Femur (tissue), 1 donor: ENCODE measurements around the gene DNM1.

ENCODE experiments used
- DNase-seq: peaks from one replicate; pipeline ENCODE4 v3.0.0-alpha.2; 2017

The DNM1 gene

DNA sequence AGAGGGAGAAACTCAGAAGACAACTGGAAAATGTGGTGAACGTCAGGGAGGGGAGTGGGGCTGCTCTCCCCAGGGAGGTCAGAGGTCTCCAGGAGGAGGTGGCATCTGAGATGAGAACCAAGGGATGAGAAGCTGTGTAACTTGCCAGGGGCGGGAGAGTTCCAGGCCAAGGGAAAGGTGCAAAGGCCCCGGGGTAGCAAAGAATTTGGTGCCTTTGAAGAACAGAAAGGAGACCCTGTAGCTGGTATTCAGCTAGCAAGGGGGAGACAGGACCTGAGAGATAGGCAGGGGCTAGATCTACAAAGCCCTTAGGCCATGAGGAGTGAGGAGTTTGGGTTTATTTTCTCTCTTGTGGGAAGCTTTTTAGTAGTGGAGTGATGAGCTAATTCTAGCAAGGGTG, 3.3 kb downstream of the DNM1 start:
- DNase-seq: no peak

DNA sequence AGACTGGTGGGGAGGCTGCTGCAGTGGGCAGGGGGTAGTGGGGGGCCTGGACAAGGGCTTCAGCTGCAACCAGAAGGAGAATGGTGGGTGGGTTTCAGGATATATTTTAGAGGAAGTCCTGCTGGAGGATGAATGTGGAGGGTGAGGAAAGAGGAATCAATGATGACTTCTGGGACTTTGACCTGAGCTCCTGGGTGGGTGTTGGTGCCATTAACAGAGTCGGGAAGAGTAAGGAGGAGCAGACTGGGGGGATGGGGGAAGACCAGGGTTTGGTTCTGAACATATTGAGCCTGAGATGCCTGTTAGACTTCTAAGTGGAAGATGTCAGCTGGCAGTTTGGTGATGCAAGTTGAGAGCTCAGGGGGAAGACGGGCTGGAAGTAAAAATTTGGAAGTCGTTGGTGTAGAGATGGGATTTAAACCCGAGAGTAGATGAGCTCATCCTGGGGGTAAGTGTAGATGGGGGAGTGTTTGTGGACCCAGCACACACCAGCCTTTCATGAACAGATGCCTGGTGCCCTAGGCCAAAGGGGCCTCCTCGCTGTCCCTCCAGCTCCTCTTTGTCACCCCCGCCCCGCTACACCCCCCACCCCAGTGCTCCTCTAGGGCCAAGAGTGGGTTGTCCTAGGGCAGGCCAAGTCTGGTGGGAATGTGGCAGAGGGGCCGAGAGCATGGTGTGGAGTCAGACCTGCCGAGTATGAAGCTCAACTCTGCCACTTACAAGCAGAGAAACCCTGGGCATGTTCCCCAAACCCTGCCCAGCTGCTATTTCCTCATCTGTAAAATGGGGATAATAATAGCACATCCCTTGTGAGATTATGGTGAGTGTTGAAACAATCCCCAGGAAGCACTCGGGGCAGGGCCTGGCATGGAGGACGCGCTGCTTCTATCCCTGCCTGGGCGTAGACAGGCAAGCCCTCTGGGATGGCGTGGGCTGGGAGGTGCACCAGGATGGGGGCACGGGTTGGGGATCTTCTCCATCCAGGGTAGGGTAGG, 4.0 kb downstream of the DNM1 start:
- no peak for DNase-seq

DNA sequence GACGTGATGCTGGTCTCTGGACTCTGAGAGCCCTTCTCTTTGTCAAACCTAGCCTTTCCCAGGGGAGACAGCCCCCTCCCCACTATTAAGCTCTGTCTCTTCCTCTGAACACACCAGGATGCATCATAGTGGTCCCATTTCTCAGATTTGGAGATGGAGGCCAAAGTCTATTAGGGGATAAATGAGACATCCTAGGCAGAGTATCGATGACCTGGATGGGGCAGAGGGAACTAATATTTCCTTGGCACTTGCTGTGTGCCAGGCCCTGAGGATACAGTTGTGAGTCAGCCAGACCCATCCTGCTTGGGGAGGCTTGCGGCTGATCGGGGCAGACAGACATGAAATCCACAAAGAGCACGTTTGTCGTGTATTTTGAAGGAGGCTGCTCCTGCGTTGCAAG, 5.2 kb downstream of the DNM1 start:
- DNase-seq: no peak

DNA sequence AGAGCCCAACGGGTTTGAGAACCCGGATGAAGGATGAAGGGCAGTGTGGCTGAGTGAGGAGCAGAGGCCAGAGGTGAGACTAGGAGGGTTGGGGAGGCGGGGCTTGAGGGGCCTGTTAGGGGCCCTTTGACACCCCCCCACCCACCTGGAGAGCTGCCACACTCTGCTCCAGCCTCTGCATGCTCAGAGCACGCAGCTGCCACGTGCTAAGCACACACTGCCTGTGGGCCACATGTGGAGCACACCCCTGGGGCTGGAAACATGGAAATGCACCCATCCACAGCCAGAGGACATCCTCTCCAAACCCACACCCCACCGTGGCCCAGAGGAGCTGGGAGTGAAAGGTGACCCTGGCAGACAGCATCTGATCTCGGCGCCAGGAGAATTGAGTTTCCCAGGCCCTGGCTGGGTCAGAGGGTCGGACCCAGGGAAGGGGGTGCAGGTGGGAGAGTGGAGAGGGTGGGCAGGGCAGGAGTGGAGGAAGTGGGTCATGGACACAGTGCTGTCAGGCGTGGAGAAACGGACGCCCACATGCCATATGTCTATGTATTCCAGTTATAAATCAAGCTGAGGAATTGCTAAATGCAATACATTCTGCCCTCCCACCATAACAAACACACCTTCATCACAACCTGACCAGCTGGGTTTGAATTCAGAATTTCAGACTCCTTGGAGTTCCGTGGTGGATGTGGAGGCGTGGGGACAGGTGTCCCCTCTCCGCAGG, 5.9 kb downstream of the DNM1 start:
- no peak for DNase-seq

DNA sequence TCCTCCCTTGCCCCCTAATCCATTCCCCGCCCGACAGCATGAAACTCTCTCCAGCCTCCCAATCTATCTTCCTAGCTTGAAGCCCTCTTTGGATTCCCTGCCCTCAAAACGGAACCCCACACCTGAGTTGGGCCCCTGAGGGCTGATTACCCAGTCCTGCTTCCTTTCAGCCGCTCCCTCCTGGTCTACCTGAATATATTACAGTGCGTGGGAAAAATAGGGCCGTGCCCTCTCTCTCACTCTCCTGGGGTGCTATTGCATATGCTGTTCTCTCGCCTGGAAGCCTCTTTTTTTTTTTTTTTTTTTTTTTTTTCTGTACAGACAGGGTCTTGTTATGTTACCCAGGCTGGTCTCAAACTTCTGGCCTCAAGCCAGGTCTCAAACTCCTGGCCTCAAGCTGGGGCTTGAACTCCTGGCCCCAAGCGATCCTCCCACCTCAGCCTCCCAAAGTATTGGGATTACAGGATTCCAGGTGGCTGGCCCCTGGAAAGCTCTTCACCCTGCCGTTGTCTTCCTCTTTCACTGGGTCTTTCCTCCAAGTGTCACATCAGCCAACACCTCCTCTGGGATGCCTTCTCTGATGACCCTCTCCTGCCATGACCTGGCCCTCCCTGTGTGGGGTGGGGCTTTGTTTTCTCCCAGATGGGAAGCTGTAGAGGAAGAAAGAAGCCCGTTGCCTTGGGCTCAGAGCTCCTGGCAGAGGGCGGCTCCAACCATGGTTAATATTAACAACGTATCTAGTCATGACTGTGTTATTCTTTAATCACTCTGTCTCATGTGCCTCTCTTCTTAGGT, 8.2 kb downstream of the DNM1 start:
- no peak for DNase-seq

DNA sequence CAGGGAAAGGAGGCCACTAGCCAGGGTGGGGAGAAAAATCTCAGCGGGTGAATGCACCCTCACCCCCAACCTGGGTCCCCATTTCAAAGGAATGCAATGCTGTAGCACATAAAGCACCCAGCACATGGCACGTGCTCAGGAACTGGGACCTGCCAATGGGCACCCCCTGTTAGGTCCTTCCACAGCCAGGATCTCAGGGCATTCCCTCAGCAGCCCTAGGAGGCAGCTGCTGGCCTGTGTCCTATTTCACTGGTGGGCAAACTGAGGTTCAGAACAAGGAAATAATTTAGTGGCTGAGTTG, 8.8 kb downstream of the DNM1 start:
- no peak for DNase-seq

DNA sequence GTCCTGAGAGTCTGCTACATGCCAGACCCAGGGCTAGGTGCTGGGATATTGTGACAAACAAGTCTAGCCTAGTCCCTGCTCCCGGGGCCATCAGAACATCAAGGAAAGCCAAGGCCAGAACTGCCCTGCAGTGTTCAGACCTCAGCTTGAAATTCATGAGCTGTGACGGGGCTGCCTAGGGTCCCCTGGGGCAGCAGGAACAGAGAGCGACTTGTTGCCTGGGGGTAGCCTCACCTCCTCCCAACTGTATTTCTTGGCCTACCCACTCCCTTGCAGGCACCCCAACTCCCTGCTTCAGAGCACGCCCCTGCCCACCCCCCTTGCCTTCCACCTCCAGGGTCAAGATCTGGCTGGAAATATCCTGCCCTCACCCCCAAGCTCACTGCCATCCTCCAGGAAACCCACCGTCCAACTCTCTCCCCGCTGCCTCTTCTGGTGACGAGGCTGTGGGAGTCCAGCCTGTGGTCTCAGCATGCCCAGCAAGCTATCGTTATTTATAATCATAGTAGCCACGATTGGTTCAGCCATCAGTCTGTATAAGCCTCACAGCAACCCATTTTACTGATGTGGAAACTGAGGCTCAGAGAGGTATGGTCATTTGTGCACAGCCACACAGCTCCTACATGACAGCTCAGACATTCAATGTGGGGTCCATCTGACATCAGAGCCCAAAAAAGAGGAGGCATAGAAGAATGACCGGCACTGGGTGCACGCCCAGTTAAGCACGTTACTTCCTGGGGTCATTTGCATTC, 10.7 kb downstream of the DNM1 start:
- DNase-seq: no peak

DNA sequence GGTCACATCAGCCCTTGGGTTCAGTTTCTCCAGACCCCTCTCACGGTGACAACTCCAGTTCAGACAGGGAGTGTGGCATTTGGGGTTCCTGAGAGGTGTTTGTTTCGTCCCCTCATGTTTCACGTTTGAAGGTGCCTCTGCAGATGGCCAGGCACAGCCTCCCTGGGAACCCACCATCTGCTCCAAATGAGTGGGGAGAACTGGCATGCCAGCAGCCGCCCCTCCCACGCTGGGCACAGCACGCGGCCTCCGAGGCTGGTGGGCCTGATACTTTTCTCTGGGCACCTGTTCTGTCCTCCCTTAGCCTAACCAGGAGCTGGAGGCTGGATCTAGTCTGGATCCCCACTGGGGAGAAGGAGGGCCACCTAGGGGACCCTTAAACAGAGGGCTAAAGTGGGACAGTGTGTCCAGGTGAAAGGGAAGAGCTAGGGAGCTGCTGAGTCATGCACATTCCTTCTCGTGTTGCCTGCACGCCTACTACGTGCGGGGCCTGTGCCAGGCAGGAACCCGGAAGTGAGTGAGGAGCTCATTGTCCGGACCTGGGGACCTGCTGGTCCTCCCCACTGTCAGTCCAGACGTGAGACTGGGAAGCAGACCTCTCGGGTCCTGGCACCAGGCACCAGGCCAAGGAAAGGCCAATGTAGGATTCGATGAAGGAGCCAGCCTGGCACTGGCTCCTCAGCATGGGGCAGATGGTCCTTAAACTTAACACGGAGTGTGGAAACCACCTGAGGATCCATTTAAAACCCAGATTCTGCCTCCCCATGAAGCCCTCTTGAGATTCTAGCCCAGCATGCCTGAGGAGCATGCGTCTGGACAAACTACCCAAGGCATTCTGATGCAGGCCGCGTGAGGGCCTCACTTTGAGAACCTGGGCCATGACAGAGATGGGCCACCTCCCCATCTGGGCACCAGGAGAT, 11.7 kb downstream of the DNM1 start:
- DNase-seq: no peak

DNA sequence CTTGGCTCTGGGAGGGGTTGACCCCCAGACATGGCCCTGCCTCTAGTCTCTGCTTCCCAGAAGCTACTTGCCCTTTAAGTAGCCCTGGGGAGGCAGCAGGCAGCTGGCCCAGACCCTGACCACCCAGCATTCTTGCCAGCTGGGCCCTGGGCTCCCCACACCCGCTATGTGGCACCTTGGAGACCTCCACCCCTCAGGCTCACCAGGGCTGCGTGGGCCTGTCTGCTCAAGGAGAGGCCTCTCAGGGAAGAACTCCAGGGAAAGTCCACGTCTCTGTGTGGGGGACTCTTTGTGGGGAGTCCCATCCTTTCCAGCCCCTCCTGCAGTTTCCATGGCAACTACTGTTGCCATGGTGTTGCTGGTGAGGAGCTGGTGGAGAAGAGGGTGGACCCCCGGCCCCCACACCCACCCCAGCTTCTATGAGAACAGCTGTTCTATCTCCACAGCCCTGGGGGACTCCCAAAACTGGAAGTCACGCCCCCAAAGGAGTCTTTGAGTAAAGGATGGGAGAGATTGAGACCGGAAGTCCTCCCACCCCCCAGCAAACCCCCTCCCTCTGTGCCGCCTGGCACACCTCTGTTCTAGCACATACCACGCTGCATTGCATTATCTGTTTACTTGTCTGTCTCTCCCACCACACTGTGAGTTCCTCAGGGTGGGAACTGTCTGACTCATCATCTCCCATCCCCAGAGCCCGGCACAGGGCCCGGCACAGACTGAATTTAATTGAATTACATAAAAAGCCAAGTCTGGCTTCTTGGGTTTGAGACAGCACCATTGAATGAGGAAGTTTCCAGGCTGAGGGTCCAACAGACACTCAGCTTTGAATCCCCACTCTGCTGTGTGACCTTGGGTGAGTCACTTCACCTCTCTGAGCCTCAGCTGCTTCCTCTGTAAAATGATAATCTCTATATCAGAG, 12.6 kb downstream of the DNM1 start:
- no peak for DNase-seq

DNA sequence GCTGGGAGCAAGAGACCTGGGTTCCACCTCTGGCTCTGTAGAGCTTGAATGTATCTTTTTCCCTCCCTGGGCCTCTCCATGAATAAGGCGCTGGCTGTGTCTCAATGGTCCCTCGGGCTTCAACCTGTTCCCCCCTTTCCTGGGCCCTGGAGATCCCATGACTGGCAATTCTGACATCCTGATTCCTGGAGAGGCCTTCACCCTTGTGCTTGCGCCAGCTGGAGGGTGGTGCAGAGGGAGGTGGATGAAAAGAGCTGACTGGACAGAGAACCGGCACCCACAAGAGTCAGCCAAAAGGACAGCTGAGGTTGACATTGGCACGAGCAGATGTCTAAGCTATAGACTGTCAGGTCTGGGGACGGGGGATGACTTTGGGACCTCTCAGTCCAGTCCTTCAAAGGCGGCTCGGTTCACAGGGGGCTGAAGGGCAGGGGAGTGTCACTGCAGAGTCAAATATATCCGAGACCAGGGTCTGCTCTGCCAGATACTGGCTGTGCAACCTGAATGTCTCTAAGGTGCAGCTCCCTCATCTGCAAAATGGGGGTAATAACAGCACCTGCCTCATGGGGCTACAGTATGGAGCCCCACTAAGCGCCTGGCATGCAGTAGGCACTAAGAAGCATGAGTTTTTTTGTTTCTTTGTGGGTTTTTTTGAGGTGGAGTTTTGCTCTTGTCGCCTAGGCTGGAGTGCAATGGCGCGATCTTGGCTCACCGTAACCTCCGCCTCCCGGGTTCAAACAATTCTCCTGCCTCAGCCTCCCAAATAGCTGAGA, 13.8 kb downstream of the DNM1 start:
- no peak for DNase-seq

DNA sequence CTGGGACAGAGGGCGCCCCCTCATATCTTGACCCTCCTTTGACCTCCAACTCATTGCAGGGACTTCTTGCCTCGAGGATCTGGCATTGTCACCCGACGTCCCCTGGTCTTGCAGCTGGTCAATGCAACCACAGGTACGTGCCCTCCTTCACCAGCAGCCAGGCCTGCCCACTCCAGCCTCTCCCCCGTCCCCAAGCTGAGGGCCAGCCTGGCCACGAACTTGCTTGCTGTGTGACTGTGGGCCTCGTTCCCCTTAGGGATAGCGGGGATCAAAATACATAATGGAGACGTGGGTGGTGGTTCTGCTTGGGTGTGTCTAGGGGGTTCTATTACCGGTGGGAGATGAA, 15.0 kb downstream of the DNM1 start:
- DNase-seq: no peak

DNA sequence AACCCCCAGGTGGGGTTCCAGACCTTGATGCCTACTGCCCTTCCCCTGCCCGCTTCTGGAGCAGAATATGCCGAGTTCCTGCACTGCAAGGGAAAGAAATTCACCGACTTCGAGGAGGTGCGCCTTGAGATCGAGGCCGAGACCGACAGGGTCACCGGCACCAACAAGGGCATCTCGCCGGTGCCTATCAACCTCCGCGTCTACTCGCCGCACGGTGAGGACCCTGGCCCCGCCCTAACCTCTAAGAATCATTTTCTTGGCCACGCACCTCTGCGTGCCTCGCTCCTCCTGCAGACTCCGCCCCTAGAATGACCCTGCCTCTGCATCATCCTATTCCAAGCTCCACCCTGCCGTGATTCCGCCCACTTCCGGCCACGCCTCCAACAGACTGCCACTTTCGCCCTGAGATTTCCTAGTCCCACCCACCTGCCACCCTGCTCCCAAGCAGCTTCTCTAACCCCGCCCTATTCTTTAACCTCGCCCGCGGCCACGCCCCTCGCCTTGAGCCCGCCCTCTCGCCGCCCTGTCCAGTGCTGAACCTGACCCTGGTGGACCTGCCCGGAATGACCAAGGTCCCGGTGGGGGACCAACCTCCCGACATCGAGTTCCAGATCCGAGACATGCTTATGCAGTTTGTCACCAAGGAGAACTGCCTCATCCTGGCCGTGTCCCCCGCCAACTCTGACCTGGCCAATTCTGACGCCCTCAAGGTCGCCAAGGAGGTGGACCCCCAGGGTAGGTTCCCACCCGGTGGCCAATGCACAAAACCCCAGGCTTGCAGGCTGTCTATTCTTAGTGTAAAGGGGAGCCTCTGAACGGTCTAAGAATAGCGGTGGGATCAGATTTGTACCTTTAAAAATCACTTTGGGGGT, 15.6 kb downstream of the DNM1 start:
- peak; percentile 93 for DNase-seq

DNA sequence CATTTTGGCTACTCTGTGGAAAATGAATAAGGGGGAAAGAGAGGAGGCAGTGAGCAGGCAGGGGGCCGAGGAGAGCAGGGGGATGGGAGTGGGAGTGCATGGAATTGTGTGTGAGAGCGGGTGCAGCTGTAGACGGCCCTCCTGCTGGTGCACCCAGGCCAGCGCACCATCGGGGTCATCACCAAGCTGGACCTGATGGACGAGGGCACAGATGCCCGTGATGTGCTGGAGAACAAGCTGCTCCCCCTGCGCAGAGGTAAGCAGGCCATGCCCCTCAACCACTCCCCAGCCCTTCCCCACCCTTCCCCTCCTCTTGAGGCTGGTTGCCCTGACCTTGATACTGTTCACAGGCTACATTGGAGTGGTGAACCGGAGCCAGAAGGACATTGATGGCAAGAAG, 16.7 kb downstream of the DNM1 start:
- DNase-seq: no peak

DNA sequence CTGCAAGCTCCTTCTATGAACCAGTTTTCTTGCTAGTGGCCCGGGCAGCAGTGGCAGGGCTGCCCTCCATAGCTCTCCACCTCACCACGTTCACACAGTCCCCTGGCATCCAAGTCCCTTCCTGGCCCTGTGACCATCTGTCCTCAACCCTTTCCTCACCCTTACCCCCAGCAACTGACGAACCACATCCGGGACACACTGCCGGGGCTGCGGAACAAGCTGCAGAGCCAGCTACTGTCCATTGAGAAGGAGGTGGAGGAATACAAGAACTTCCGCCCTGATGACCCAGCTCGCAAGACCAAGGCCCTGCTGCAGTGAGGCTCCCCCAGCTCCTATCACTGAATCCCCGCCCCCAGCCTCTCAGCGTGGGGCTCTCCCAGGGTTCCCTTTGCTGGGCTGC, 18.8 kb downstream of the DNM1 start:
- DNase-seq: no peak

DNA sequence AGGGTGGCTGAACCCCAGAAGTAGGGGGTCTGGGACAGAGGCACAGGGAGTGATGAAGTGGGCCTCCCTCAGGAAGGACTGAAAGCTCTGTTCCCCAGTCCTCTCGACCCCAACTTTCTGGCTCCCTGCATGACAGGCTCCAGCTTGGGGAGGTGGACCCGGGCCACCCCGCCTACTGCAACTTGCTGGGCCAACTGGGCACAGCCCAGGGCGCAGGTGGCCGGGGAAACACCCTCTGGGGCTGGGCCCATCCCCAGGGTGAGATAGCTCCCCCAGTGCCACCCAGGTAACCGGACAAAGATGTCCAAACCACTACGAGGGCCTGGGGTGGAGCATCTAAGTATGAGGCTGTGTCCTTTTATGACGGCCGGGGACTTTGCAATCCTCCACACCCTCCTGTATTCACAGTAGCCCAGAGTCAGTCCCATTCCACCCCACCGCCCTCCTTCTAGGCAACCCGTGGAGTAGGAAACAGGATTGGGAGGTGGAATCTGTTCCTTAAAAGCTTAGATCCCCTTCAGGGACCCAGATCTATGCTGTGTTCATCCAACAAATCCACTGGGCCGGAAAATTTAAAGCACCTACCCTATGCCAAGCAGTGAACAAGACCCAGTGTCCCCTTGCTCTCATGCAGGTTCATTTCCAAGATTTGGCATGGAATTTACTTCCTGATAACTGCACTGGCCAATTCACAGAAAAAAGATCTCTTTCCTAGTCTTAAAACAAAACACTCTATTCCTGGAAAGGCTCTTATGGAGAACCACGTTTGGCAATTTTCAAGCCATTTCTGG, 19.9 kb downstream of the DNM1 start:
- no peak for DNase-seq

DNA sequence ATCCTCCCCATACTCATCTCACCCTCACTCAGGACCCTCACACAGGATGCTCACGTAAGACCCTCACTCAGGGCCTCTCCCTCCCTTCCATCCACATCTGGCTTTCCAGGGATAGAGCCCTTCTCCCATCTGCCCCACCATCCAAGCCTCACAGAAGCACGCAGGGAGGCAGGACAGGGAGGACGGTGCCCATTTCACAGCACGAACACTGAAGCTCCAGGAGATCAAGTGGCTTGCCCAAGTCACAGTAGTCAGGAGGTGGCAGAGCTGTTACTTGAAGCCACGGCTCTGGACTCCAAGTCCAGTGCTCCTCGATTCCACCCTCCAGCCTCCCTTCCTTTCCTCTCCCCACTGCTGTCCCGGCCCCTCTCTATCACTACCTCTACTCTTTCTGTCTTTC, 21.7 kb downstream of the DNM1 start:
- no peak for DNase-seq

DNA sequence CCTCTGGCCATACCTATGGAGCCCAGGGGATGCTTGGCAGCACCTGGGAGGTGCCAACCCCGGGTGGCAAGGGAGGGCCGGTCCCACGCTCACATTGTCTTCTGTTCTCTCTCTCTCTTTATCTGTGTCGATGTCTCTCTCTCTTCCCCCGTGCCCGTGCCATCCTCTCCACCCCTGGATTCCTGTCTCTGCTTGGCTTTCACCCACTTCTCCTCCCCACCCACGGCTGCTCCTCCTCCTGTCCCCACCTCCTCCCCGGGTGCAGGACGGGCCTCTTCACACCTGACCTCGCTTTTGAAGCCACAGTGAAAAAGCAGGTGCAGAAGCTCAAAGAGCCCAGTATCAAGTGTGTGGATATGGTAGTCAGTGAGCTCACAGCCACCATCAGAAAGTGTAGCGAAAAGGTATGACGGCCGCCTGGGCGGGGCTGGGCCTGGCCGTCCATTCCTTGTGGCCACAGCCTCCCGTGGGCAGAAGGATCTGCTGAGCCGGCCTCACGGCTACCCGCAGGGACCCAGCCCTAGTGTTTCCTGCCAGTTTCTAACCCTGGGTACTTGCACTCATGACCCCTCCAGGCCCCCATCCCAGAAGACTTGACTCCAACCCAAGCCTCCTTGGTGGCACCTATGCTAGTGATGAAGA, 22.7 kb downstream of the DNM1 start:
- DNase-seq: no peak
